GM23248 (cell line): ENCODE measurements around the gene GAREM1.

Experiments used
- EZH2 ChIP-seq: fragments of 200-600 bp; sonication (generic); IDR thresholded peaks from 2 replicates; pipeline ENCODE4 v1.6.1; 2018; ENCODE audit warnings: antibody characterized with exemption, mild to moderate bottlenecking; ENCODE audit not compliant: insufficient read depth, poor library complexity, severe bottlenecking
- EZH2phosphoT487 ChIP-seq: fragments of 200-600 bp; sonication (generic); IDR thresholded peaks from 2 replicates; pipeline ENCODE4 v1.6.1; 2018; ENCODE audit warnings: antibody characterized with exemption, moderate library complexity, mild to moderate bottlenecking, low read depth; ENCODE audit not compliant: insufficient read depth

- TF ChIP-seq EZH2, result no peak
- no peak for TF ChIP-seq EZH2phosphoT487
Observed at GRCh38 chr18:32441533-32441932, 29.1 kb downstream of the GAREM1 start.
